KMS-11 (cell line): ENCODE measurements around the gene THOC2.

Experiments used
- H2AFZ ChIP-seq: fragments of 200-600 bp; sonication (generic); 2 replicates; pipeline ENCODE4 v1.6.1; 2016; ENCODE audit warnings: antibody characterized with exemption, mixed run types, low read depth
- H3K27ac ChIP-seq: fragments of 200-600 bp; sonication (generic); 2 replicates; pipeline ENCODE4 v1.6.1; 2016; ENCODE audit warnings: mild to moderate bottlenecking, mixed run types
- H3K27me3 ChIP-seq: fragments of 200-600 bp; sonication (generic); 2 replicates; pipeline ENCODE4 v1.6.1; 2017; ENCODE audit warnings: mild to moderate bottlenecking, low read depth, mixed run types, moderate library complexity; ENCODE audit not compliant: insufficient read depth
- H3K36me3 ChIP-seq: fragments of 200-600 bp; sonication (generic); 2 replicates; pipeline ENCODE4 v1.6.1; 2017; ENCODE audit warnings: mild to moderate bottlenecking, mixed run types; ENCODE audit not compliant: insufficient read depth
- H3K4me1 ChIP-seq: fragments of 200-600 bp; sonication (generic); 2 replicates; pipeline ENCODE4 v1.6.1; 2016; ENCODE audit warnings: mild to moderate bottlenecking, low read depth, mixed run types; ENCODE audit not compliant: poor library complexity, severe bottlenecking
- H3K4me2 ChIP-seq: fragments of 200-600 bp; sonication (generic); 2 replicates; pipeline ENCODE4 v1.7.0; 2016; ENCODE audit warnings: mild to moderate bottlenecking, mixed run types
- H3K4me3 ChIP-seq: fragments of 200-600 bp; sonication (generic); IDR thresholded peaks from 2 replicates; pipeline ENCODE4 v1.6.1; 2017; ENCODE audit warnings: low read depth, low read length, mixed read lengths; ENCODE audit not compliant: insufficient read depth
- H3K79me2 ChIP-seq: fragments of 200-600 bp; sonication (generic); 2 replicates; pipeline ENCODE4 v1.6.1; 2016; ENCODE audit warnings: low read depth, mixed run types; ENCODE audit not compliant: insufficient read depth
- H3K9ac ChIP-seq: fragments of 200-600 bp; sonication (generic); 2 replicates; pipeline ENCODE4 v1.6.1; 2016; ENCODE audit warnings: mild to moderate bottlenecking, mixed run types
- H4K20me1 ChIP-seq: fragments of 200-600 bp; sonication (generic); 2 replicates; pipeline ENCODE4 v1.6.1; 2016; ENCODE audit warnings: mild to moderate bottlenecking, mixed run types; ENCODE audit not compliant: insufficient read depth
- TF ChIP-seq, protein P1 (sequence below): fragments of 200-600 bp; sonication (generic); conservative IDR thresholded peaks from 2 replicates; pipeline ENCODE4 v1.6.1; 2017; ENCODE audit warnings: low read depth, mild to moderate bottlenecking, antibody characterized with exemption, low read length, moderate library complexity, mixed read lengths

THOC2 gene

GRCh38 chrX:123570011-123570590, 162.8 kb downstream of the THOC2 start:
- TF ChIP-seq, protein P1, sequence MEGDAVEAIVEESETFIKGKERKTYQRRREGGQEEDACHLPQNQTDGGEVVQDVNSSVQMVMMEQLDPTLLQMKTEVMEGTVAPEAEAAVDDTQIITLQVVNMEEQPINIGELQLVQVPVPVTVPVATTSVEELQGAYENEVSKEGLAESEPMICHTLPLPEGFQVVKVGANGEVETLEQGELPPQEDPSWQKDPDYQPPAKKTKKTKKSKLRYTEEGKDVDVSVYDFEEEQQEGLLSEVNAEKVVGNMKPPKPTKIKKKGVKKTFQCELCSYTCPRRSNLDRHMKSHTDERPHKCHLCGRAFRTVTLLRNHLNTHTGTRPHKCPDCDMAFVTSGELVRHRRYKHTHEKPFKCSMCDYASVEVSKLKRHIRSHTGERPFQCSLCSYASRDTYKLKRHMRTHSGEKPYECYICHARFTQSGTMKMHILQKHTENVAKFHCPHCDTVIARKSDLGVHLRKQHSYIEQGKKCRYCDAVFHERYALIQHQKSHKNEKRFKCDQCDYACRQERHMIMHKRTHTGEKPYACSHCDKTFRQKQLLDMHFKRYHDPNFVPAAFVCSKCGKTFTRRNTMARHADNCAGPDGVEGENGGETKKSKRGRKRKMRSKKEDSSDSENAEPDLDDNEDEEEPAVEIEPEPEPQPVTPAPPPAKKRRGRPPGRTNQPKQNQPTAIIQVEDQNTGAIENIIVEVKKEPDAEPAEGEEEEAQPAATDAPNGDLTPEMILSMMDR: no peak
- no peak overlapping the region for H3K4me2 ChIP-seq

GRCh38 chrX:123563167-123563566, 169.7 kb downstream of the THOC2 start:
- Histone ChIP-seq H3K4me1 (no peaks in the 10 kb centered on the region), H4K20me1 (no peaks in the 10 kb centered on the region), H3K9ac (no peak overlapping the region), H3K4me3 (no peak overlapping the region), H3K36me3 (no peaks in the 10 kb centered on the region), H3K79me2 (no peaks in the 10 kb centered on the region), H2AFZ (no peak overlapping the region), H3K4me2 (no peak overlapping the region), H3K27me3 (no peaks in the 10 kb centered on the region), H3K27ac (no peak overlapping the region)
- TF ChIP-seq, protein P1: no peak

More at GRCh38 chrX:123570011-123570590, 162.8 kb downstream of the THOC2 start:
- H3K36me3 ChIP-seq: no peaks in the 10 kb centered on the region
- no peak overlapping the region for H3K27ac ChIP-seq
- no peaks in the 10 kb centered on the region for H3K27me3 ChIP-seq
- H4K20me1 ChIP-seq: no peaks in the 10 kb centered on the region
- no peak overlapping the region for H3K9ac ChIP-seq
- no peak overlapping the region for H3K4me3 ChIP-seq
- no peaks in the 10 kb centered on the region for H3K79me2 ChIP-seq
- no peak overlapping the region for H2AFZ ChIP-seq
- H3K4me1 ChIP-seq: no peaks in the 10 kb centered on the region

GRCh38 chrX:123562342-123563146, 170.3 kb downstream of the THOC2 start:
- H3K9ac ChIP-seq: no peak overlapping the region
- H2AFZ ChIP-seq: no peak overlapping the region
- H3K4me1 ChIP-seq: no peaks in the 10 kb centered on the region
- H3K27ac ChIP-seq: no peak overlapping the region
- H3K27me3 ChIP-seq: no peaks in the 10 kb centered on the region
- no peaks in the 10 kb centered on the region for H3K36me3 ChIP-seq
- no peak overlapping the region for H3K4me3 ChIP-seq
- no peaks in the 10 kb centered on the region for H4K20me1 ChIP-seq
- H3K4me2 ChIP-seq: no peak overlapping the region
- TF ChIP-seq, protein P1: no peak
- no peaks in the 10 kb centered on the region for H3K79me2 ChIP-seq

DNA sequence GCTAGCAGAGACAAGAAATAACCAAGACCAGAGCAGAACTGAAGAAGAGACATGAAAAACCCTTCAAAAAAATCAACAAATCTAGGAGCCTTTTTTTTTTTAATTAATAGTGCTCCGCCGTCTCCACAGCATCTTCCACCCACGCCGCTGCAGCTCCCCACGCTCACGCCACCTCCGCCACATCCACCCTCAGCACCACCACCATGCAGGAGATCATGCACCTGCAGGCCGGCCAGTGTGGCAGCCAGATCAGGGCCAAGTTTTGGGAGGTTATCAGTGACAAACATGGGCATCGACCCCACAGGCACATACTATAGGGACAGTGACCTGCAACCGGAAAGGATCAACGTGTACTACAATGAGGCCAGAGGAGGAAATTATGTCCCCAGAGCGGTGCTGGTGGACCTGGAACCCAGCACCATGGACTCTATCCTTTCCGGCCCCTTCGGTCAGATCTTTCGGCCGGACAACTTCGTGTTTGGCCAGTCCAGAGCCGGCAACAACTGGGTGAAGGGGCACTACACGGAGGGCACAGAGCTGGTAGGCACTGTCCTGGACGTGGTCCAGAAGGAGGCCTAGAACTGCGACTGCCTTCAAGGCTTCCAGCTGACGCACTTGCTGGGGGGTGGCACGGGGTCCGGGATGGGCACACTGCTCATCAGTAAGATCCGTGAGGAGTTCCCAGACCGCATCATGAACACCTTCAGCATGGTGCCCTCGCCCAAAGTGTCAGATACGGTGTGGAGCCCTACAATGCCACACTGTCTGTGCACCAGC, 171.2 kb downstream of the THOC2 start:
- Histone ChIP-seq H3K27me3 (no peaks in the 10 kb centered on the region), H3K9ac (no peak overlapping the region), H3K4me2 (no peak overlapping the region), H3K79me2 (no peaks in the 10 kb centered on the region), H3K4me1 (no peaks in the 10 kb centered on the region), H3K36me3 (no peaks in the 10 kb centered on the region), H2AFZ (no peak overlapping the region), H3K4me3 (no peak overlapping the region), H3K27ac (no peak overlapping the region), H4K20me1 (no peaks in the 10 kb centered on the region)
- TF ChIP-seq, protein P1: no peak
